GM12878 (cell line): ENCODE measurements around the gene TACR2. TPM values are rescaled to one million over a fixed set of nuclear protein-coding genes. Genes with fewer than 3 reads are reported as not detected.

Experiments
- ATAC-seq: fragments of 200-7000 bp; cut with Tn5 transposase; 3 replicates; pipeline ENCODE4 v1.9.1; 2020; ENCODE audit warnings: mild to moderate bottlenecking, moderate library complexity
- BruUV-seq: library from RNA; stranded (reverse); fragments of 400-500 nt; replicated peaks from 2 replicates; lab custom pipeline; 2021; lab: Mats Ljungman, UMichigan
- CTCF ChIA-PET: fragments of 300-600 bp; sonication (Branson Sonifier 250); formaldehyde crosslinking; extraction: SDS; loops from one replicate; lab custom pipeline; 2021; ENCODE audit warnings: inconsistent platforms; lab: Yijun Ruan, JAX
- POLR2A ChIA-PET: fragments of 350-600 bp; formaldehyde crosslinking; extraction: SDS; loops from one replicate; lab custom pipeline; 2021; ENCODE audit warnings: inconsistent platforms; lab: Charles Lee
- RAD21 ChIA-PET: fragments of 300-600 bp; sonication (Branson Sonifier 250); formaldehyde crosslinking; loops from one replicate; lab custom pipeline; 2023; ENCODE audit warnings: antibody characterized with exemption; ENCODE audit not compliant: unreplicated experiment; lab: Charles Lee
- SMC1A ChIA-PET: fragments of 300-600 bp; sonication (Branson Sonifier 250); formaldehyde crosslinking; loops from one replicate; lab custom pipeline; 2023; ENCODE audit not compliant: unreplicated experiment, uncharacterized antibody; lab: Charles Lee
- DNase-seq: peaks from one replicate; pipeline ENCODE4 v3.0.0-alpha.2; 2011; ENCODE audit warnings: low read depth, low spot score
- FAIRE-seq: peaks from 3 replicates; lab custom pipeline; 2011; peaks lifted over from hg19 to GRCh38; lab: Jason Lieb, UNC
- H2AFZ ChIP-seq: 2 replicates; pipeline ENCODE4 v1.6.0; 2011; ENCODE audit warnings: low read depth, low read length, control low read depth; ENCODE audit not compliant: control insufficient read depth
- H3K27ac ChIP-seq: 2 replicates; pipeline ENCODE4 v1.5.1; 2011; ENCODE audit warnings: control low read depth; ENCODE audit not compliant: control insufficient read depth, insufficient read depth
- H3K27me3 ChIP-seq, 2 experiments: replicated peaks in 1 of 2; 2 replicates each; pipeline versions ENCODE4 v1.6.0 to v1.6.1; 2011; ENCODE audit warnings: low read length in 1 of 2; ENCODE audit not compliant: control insufficient read depth in 2 of 2, insufficient read depth in 2 of 2
- H3K36me3 ChIP-seq, 2 experiments: 2 replicates each; pipeline ENCODE4 v1.5.1; 2011; ENCODE audit warnings: low read length in 1 of 2; ENCODE audit not compliant: control insufficient read depth in 2 of 2, insufficient read depth in 2 of 2
- H3K4me1 ChIP-seq: 2 replicates; pipeline ENCODE4 v1.6.1; 2011; ENCODE audit warnings: mild to moderate bottlenecking, low read length, moderate library complexity, mixed read lengths; ENCODE audit not compliant: control insufficient read depth, insufficient read depth
- H3K4me2 ChIP-seq: 2 replicates; pipeline ENCODE4 v1.6.0; 2011; ENCODE audit warnings: control low read depth; ENCODE audit not compliant: control insufficient read depth, insufficient read depth
- H3K4me3 ChIP-seq: fragments of 200-600 bp; sonication (generic); 2 replicates; pipeline ENCODE4 v1.5.1; 2016
- H3K79me2 ChIP-seq: 2 replicates; pipeline ENCODE4 v1.6.0; 2011; ENCODE audit warnings: low read length; ENCODE audit not compliant: control insufficient read depth, insufficient read depth
- H3K9ac ChIP-seq: 2 replicates; pipeline ENCODE4 v1.8.0; 2011; ENCODE audit warnings: low read length, control low read depth, mixed read lengths; ENCODE audit not compliant: control insufficient read depth, insufficient read depth
- H3K9me3 ChIP-seq: replicated peaks from 3 replicates; pipeline ENCODE4 v1.5.1; 2011; ENCODE audit warnings: mild to moderate bottlenecking, low read length; ENCODE audit not compliant: control insufficient read depth, insufficient read depth
- H4K20me1 ChIP-seq: 2 replicates; pipeline ENCODE4 v1.6.0; 2011; ENCODE audit not compliant: control insufficient read depth, insufficient read depth
- ASH2L ChIP-seq: fragments of 300-600, 200-600 bp; sonication (generic); IDR thresholded peaks from 2 replicates; pipeline ENCODE4 v1.6.1; 2017; ENCODE audit warnings: low read depth, mild to moderate bottlenecking, borderline replicate concordance
- HDAC6 ChIP-seq: fragments of 200-600 bp; sonication (generic); IDR thresholded peaks from one replicate; pipeline ENCODE4 v1.8.0; 2017; ENCODE audit warnings: antibody characterized with exemption; ENCODE audit not compliant: unreplicated experiment
- HDGF ChIP-seq: fragments of 450-650 bp; IDR thresholded peaks from 2 replicates; pipeline ENCODE4 v1.6.1; 2016; ENCODE audit warnings: antibody characterized with exemption
- MEF2B ChIP-seq: fragments of 450-650 bp; IDR thresholded peaks from 2 replicates; pipeline ENCODE4 v1.6.1; 2018; ENCODE audit warnings: mild to moderate bottlenecking, moderate library complexity; ENCODE audit not compliant: partially characterized antibody, poor library complexity, severe bottlenecking
- NFYB ChIP-seq: IDR thresholded peaks from 2 replicates; pipeline ENCODE4 v1.6.1; 2011; ENCODE audit warnings: low read depth, mild to moderate bottlenecking, low read length, improper control_type of control experiment, moderate library complexity; ENCODE audit not compliant: insufficient read depth
- NR2C2 ChIP-seq: IDR thresholded peaks from 2 replicates; pipeline ENCODE4 v1.6.1; 2011; ENCODE audit warnings: borderline replicate concordance, low read depth; ENCODE audit not compliant: control insufficient read depth, insufficient read length
- PAX5 ChIP-seq: IDR thresholded peaks from 2 replicates; pipeline ENCODE4 v1.6.1; 2011; ENCODE audit warnings: low read depth, low read length, borderline replicate concordance
- PBX3 ChIP-seq: IDR thresholded peaks from 2 replicates; pipeline ENCODE4 v1.6.1; 2011; ENCODE audit warnings: mild to moderate bottlenecking, low read depth, low read length, moderate library complexity; ENCODE audit not compliant: insufficient replicate concordance
- POU2F2 ChIP-seq: IDR thresholded peaks from 3 replicates; pipeline ENCODE4 v1.6.1; 2011; ENCODE audit warnings: low read depth, mild to moderate bottlenecking, low read length, borderline replicate concordance
- YBX1 ChIP-seq: fragments of 450-650 bp; IDR thresholded peaks from 2 replicates; pipeline ENCODE4 v1.6.1; 2016; ENCODE audit warnings: antibody characterized with exemption
- ZNF622 ChIP-seq: fragments of 450-650 bp; IDR thresholded peaks from 2 replicates; pipeline ENCODE4 v1.6.1; 2017; ENCODE audit warnings: mild to moderate bottlenecking, inconsistent platforms
- in situ Hi-C: fragments of 300-500 bp; cut with MboI; formaldehyde crosslinking; loops from 9 replicates; pipeline ENCODE4 v1.14.3; 2018; ENCODE audit warnings: mixed read lengths
- intact Hi-C: fragments of 100-400 bp; cut with micrococcal nuclease; formaldehyde crosslinking; loops from one replicate; pipeline ENCODE4 v1.14.2; 2022; ENCODE audit not compliant: unreplicated experiment
- polyA plus RNA-seq, 11 experiments: library from polyadenylated mRNA; depleted of rRNA in 4 of 11; unstranded in 6 of 11; stranded (reverse) in 5 of 11; fragments of >200 nt; fragmentation: Nextera tagmentation in 4 of 11; fragmentation: Illumina TruSeq in 1 of 11; extraction: Ambion mirVana in 4 of 11; extraction: Trizol in 1 of 11; gene quantifications; 1 replicate in 1 of 11; 2 replicates in 10 of 11; pipeline versions ENCODE4 v1.2.1 to v1.2.3, GENCODE V29; 2011 to 2016; ENCODE audit warnings: inconsistent platforms in 2 of 11, missing spikeins in 2 of 11, low read depth in 1 of 11
- total RNA-seq, 4 experiments: library from RNA; depleted of rRNA in 3 of 4; stranded (reverse); fragments of >200 nt in 3 of 4; fragmentation: Illumina TruSeq in 1 of 4; extraction: Trizol in 1 of 4; gene quantifications; 2 replicates each; pipeline versions ENCODE4 v1.2.1 to v1.2.3, GENCODE V29; 2013 to 2021

Gene TACR2
- total and polyA plus RNA-seq, 10 of the 15 experiments (the other 5 are each of a cell fraction or from before 2014, with no cell fraction given): 0.11 TPM; not detected in 9

GRCh38 chr10:69453795-69454194 lies 37.1 kb upstream of the TACR2 start:
- POLR2A ChIA-PET: no interaction called here
- DNase-seq (no peak), FAIRE-seq (no peak), ATAC-seq (no peak)
- H3K9ac ChIP-seq: no peak overlapping the region
- intact Hi-C loops (no loop called here), in situ Hi-C loops (no loop called here)
- H3K27ac ChIP-seq: no peak overlapping the region
- SMC1A ChIA-PET: no interaction called here
- no peak overlapping the region for H2AFZ ChIP-seq
- no peaks in the 10 kb centered on the region; the same call in 1 of the 2 replicates for H3K4me1 ChIP-seq
- no peaks in the 10 kb centered on the region for H4K20me1 ChIP-seq
- no TSS peak for BruUV-seq
- H3K9me3 ChIP-seq: no peaks in the 10 kb centered on the region
- no peak for TF ChIP-seq PBX3
- no peak for TF ChIP-seq HDGF
- TF ChIP-seq HDAC6: no peak
- no peak for TF ChIP-seq YBX1
- no peak for TF ChIP-seq ASH2L
- TF ChIP-seq NFYB: no peak
- no peak for TF ChIP-seq PAX5
- no peak for TF ChIP-seq ZNF622
- TF ChIP-seq POU2F2: no peak
- TF ChIP-seq NR2C2: no peak
- no peak for TF ChIP-seq MEF2B
- CTCF ChIA-PET: interaction anchor here (1.3 to 3.1 kb wide), 2 partner anchors 11 to 45 kb away, joined by 3 to 16 read pairs; no protein-coding TSS in a partner anchor
- no peaks in the 10 kb centered on the region; a peak in 1 of 4 replicates for H3K27me3 ChIP-seq
- no peak overlapping the region for H3K4me3 ChIP-seq
- no peaks in the 10 kb centered on the region for H3K36me3 ChIP-seq
- RAD21 ChIA-PET: no interaction called here
- no peaks in the 10 kb centered on the region; the same call in 1 of the 2 replicates for H3K79me2 ChIP-seq
- no peak overlapping the region for H3K4me2 ChIP-seq
